Measurements from ENCODE around the gene KRTAP10-7. TPM values are rescaled to one million over a fixed set of nuclear protein-coding genes. Genes with fewer than 3 reads are reported as not detected.

Gene KRTAP10-7
- total RNA-seq, 4 donors from 2014 or later: not detected

DNA sequence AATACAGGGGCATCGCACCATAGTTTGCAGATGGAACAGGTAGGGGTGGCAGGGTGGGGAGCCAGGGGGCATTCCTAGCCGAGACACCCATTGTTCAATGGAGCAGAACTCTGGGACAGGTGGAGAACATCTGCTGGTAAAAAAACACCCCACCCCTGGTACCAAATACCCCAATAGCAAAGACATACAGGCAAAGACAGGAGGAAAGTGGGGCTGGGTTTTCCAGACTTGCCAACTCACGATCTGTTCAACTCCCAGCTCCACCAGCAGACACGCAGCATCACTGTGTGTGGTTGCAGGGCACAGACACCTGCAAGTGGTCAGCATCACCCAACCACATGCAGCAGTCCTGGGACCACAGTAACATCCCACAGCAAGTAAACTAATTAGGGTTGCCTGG lies 11.2 kb downstream of the KRTAP10-7 start:
- no peak for DNase-seq
- WGBS, 2 donors (ENCODE audit: low coverage in 1 of 2): 83 to 85% methylated on average over 1 to 4 of the region's 4 CpGs
- no peaks in the 10 kb centered on the region for H3K36me3 ChIP-seq
- intact Hi-C loops (cut with DNase I; ENCODE audit: low total_unique reads) (no loop called here), in situ Hi-C loops (cut with MboI; ENCODE audit: low pct_ligation_motif_present in 1 of 4, low pct_unique_long_range_greater_than_20kb in 1 of 4, low sequenced_read_pairs in 3 of 4) (no loop called here)
- H3K27me3 ChIP-seq: peaks cover 13% of the 10 kb centered on the region
- no peaks in the 10 kb centered on the region for H3K4me1 ChIP-seq
- H3K4me3 ChIP-seq: no peak overlapping the region
- no peak overlapping the region for H3K27ac ChIP-seq
- TF ChIP-seq EP300 (IDR thresholded peaks at IDR 0.05; ENCODE audit: low read depth) (no peak), POLR2AphosphoS5 (IDR thresholded peaks at IDR 0.05) (no peak), POLR2A (IDR thresholded peaks at IDR 0.05) (no peak)
- TF ChIP-seq, protein P1, sequence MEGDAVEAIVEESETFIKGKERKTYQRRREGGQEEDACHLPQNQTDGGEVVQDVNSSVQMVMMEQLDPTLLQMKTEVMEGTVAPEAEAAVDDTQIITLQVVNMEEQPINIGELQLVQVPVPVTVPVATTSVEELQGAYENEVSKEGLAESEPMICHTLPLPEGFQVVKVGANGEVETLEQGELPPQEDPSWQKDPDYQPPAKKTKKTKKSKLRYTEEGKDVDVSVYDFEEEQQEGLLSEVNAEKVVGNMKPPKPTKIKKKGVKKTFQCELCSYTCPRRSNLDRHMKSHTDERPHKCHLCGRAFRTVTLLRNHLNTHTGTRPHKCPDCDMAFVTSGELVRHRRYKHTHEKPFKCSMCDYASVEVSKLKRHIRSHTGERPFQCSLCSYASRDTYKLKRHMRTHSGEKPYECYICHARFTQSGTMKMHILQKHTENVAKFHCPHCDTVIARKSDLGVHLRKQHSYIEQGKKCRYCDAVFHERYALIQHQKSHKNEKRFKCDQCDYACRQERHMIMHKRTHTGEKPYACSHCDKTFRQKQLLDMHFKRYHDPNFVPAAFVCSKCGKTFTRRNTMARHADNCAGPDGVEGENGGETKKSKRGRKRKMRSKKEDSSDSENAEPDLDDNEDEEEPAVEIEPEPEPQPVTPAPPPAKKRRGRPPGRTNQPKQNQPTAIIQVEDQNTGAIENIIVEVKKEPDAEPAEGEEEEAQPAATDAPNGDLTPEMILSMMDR (IDR thresholded peaks at IDR 0.05): no peak
- H3K9me3 ChIP-seq: peaks cover 0 to 10% of the 10 kb centered on the region in 2 donors

DNA sequence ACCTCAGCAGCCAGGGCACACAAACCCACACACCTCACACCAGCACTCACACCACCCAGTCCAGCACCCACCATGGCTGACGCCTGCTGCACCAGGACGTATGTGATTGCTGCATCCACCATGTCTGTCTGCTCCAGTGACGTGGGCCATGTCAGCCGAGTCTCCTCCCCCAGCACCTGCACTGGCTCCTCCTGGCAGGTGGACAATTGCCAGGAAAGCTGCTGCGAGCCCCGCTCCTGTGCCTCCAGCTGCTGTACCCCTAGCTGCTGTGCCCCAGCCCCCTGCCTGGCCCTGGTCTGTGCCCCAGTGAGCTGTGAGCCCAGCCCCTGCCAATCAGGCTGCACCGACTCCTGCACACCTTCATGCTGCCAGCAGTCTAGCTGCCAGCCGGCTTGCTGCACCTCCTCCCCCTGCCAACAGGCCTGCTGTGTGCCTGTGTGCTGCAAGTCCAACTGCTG lies 11.7 kb downstream of the KRTAP10-7 start, which contains the start of gene KRTAP10-8:
TSS of gene KRTAP10-8 (plus strand) at position 51 of the 458 bp plus-strand sequence. CDS start at position 73, 22 bp downstream.
- H3K36me3 ChIP-seq: no peaks in the 10 kb centered on the region
- intact Hi-C loops (cut with DNase I; ENCODE audit: low total_unique reads): no loop called here
- H3K4me1 ChIP-seq: no peaks in the 10 kb centered on the region
- peaks cover 0 to 10% of the 10 kb centered on the region in 2 donors for H3K9me3 ChIP-seq
- in situ Hi-C loops (cut with MboI; ENCODE audit: low pct_ligation_motif_present in 1 of 4, low pct_unique_long_range_greater_than_20kb in 1 of 4, low sequenced_read_pairs in 3 of 4): no loop called here
- 71% methylated on average over 8 of the region's 8 CpGs; no CpG with 5 or more reads in 1 of the 2 donors for whole genome bisulfite sequencing, 2 donors (ENCODE audit: low coverage in 1 of 2)
- no peak within 1 kb of the TSS for H3K4me3 ChIP-seq
- TF ChIP-seq EP300 (IDR thresholded peaks at IDR 0.05; ENCODE audit: low read depth) (no peak), POLR2AphosphoS5 (IDR thresholded peaks at IDR 0.05) (no peak), POLR2A (IDR thresholded peaks at IDR 0.05) (no peak)
- TF ChIP-seq, protein P1 (IDR thresholded peaks at IDR 0.05): no peak
- DNase-seq: no peak
- no peak within 1 kb of the TSS for H3K27ac ChIP-seq
- H3K27me3 ChIP-seq: peaks cover 7% of the 10 kb centered on the region

DNA sequence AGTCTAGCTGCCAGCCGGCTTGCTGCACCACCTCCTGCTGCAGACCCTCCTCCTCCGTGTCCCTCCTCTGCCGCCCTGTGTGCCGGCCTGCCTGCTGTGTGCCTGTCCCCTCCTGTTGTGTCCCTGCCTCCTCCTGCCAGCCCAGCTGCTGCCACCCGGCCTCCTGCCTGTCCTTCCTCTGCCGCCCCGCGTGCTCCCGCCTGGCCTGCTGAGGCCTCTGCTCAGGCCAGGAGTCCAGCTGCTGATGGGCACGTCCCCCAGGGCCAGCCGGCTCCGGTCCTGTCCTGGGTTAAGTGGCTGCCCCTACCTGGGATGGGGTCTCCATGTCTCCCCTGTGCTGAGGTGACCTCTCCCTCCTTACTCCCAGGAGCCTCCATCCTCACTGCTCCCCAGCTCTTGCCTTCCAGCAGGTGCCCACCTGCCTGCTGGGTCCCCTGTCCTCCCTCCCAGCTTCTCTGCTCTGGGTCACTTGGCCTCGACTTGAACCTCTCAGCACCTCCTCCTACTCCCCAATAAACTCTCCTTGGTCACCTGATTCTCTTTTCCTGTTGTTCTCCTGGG lies 12.4 kb downstream of the KRTAP10-7 start:
- no peaks in the 10 kb centered on the region for H3K36me3 ChIP-seq
- H3K4me1 ChIP-seq: no peaks in the 10 kb centered on the region
- peaks cover 0 to 10% of the 10 kb centered on the region in 2 donors for H3K9me3 ChIP-seq
- TF ChIP-seq POLR2AphosphoS5 (IDR thresholded peaks at IDR 0.05): no peak
- no peak for TF ChIP-seq POLR2A (IDR thresholded peaks at IDR 0.05)
- TF ChIP-seq, protein P1 (IDR thresholded peaks at IDR 0.05): no peak
- no peak for TF ChIP-seq EP300 (IDR thresholded peaks at IDR 0.05; ENCODE audit: low read depth)
- DNase-seq: no peak
- H3K27me3 ChIP-seq: peaks cover 6% of the 10 kb centered on the region
- in situ Hi-C loops (cut with MboI; ENCODE audit: low pct_ligation_motif_present in 1 of 4, low pct_unique_long_range_greater_than_20kb in 1 of 4, low sequenced_read_pairs in 3 of 4) (no loop called here), intact Hi-C loops (cut with DNase I; ENCODE audit: low total_unique reads) (no loop called here)
- no peak overlapping the region for H3K27ac ChIP-seq
- no peak overlapping the region for H3K4me3 ChIP-seq
- 80 to 85% methylated on average over 3 to 13 of the region's 13 CpGs for WGBS, 2 donors (ENCODE audit: low coverage in 1 of 2)

DNA sequence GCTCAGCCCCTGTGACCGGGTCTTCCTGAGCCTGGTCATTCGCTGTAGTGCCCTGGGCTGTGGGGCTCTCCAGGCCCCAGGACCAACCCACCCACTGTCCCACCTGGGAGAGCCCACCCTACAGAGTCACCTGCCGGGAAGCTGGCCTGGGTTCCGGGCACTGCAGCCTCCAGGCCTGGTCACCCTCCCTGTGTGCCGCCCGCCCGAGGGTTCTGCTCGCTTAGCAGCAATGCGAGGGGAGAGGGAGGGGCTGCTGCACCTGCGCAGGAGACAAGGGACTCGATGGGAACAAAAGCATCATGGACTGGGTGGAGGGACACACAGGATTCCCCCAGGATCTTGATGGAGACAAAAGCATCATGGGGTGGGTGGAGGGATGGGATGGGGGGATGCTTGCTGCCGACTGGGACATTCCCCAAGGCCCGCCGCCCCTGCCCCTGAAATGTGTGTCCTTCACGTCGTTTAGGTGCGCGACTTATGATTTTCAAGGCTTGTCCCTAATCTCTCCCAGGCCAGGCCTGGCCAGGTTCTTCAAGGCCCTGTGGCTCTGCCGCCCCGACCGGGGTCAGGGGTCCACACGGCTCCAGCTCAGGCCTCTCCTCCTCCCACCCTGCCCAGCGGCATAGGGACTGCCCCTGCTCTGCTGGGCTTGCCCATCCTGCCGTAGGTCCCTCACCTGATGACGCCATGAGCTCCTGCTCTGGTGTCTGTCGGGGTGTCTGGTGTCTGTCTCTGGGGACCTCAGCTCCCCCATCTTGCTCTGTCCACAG lies 13.2 kb downstream of the KRTAP10-7 start:
- TF ChIP-seq, protein P1 (IDR thresholded peaks at IDR 0.05): no peak
- no peak for TF ChIP-seq POLR2AphosphoS5 (IDR thresholded peaks at IDR 0.05)
- no peak for TF ChIP-seq EP300 (IDR thresholded peaks at IDR 0.05; ENCODE audit: low read depth)
- no peak for TF ChIP-seq POLR2A (IDR thresholded peaks at IDR 0.05)
- in situ Hi-C loops (cut with MboI; ENCODE audit: low pct_ligation_motif_present in 1 of 4, low pct_unique_long_range_greater_than_20kb in 1 of 4, low sequenced_read_pairs in 3 of 4): no loop called here

More for the DNA sequence above, 13.2 kb downstream of the KRTAP10-7 start:
- WGBS, 2 donors (ENCODE audit: low coverage in 1 of 2): 90 to 100% methylated on average over 4 to 26 of the region's 26 CpGs
- no peaks in the 10 kb centered on the region for H3K36me3 ChIP-seq
- no peak overlapping the region for H3K4me3 ChIP-seq
- intact Hi-C loops (cut with DNase I; ENCODE audit: low total_unique reads): no loop called here
- no peak for DNase-seq
- peaks cover 0 to under 1% (median 0%) of the 10 kb centered on the region in 4 donors for H3K4me1 ChIP-seq
- H3K9me3 ChIP-seq: peaks cover 0 to 10% of the 10 kb centered on the region in 2 donors
- H3K27ac ChIP-seq: no peak overlapping the region
- no peaks in the 10 kb centered on the region for H3K27me3 ChIP-seq
